Left ventricle myocardium inferior (tissue), 1 donor: Measurements from ENCODE around the gene NINL. TPM values are rescaled to one million over a fixed set of nuclear protein-coding genes. Genes with fewer than 3 reads are reported as not detected.
"Not testable (repeated sequence)": the region's sequence is repeated elsewhere in the genome, so short reads cannot be mapped to it uniquely, and the experiment has no call there.

Source experiments
- DNase-seq: peaks from one replicate; pipeline ENCODE4 v3.0.0-alpha.2; 2020
- H3K27ac ChIP-seq: fragments of 200-600 bp; replicated peaks from 2 replicates; pipeline ENCODE4 v1.8.0; 2021
- H3K27me3 ChIP-seq: fragments of 200-600 bp; 2 replicates; pipeline ENCODE4 v1.8.0; 2021; ENCODE audit warnings: low read depth
- H3K36me3 ChIP-seq: fragments of 200-600 bp; 2 replicates; pipeline ENCODE4 v1.8.0; 2021
- H3K4me1 ChIP-seq: fragments of 200-600 bp; 2 replicates; pipeline ENCODE4 v1.8.0; 2021
- H3K4me3 ChIP-seq: fragments of 200-600 bp; 2 replicates; pipeline ENCODE4 v1.8.0; 2021; ENCODE audit warnings: mild to moderate bottlenecking, moderate library complexity
- H3K9me3 ChIP-seq: fragments of 200-600 bp; replicated peaks from 2 replicates; pipeline ENCODE4 v1.8.0; 2021
- CTCF ChIP-seq: fragments of 200-600 bp; IDR thresholded peaks from 2 replicates; pipeline ENCODE4 v1.8.0; 2021; ENCODE audit warnings: antibody characterized with exemption, mild to moderate bottlenecking, borderline replicate concordance
- intact Hi-C: fragments of 100-400 bp; cut with micrococcal nuclease; formaldehyde crosslinking; loops from one replicate; pipeline ENCODE4 v1.11.0; 2022
- total RNA-seq: library from RNA; stranded (reverse); fragmentation: NEBNext Ultra II Directional; extraction: Animal tissue kit (Norgen Biotek cat#: 25700); gene quantifications from one replicate; pipeline ENCODE4 v1.2.1, GENCODE V29; 2021
- donor health status: DM: no; HTN: yes; CAD: no; lungs with severe emphysema.

Gene NINL
- total RNA-seq, 1 donor from 2014 or later: 1.8 TPM

DNA sequence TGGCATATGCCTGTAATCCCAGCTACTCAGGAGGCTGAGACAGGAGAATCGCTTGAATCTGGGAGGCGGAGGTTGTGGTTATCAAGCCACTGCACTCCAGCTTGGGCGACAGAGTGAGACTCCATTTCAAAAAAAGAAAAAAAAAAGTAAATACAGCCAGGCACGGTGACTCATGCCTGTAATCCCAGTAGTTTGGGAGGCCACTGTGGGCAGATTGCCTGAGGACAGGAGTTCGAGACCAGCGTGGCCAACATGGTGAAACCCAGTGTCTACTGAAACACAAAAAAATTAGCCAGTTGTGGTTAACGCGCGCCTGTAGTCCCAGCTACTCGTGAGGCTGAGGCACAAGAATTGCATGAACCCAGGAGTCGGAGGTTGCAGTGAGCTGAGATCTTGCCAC is 1.5 kb upstream of the NINL start:
- Histone ChIP-seq H3K36me3 (no peaks in the 10 kb centered on the region), H3K27ac (no peak overlapping the region), H3K27me3 (peaks cover 37% of the 10 kb centered on the region), H3K4me1 (peaks cover 12% of the 10 kb centered on the region), H3K4me3 (no peak overlapping the region), H3K9me3 (no peaks in the 10 kb centered on the region)
- intact Hi-C loops: no loop called here
- no peak for TF ChIP-seq CTCF
- DNase-seq: no peak

DNA sequence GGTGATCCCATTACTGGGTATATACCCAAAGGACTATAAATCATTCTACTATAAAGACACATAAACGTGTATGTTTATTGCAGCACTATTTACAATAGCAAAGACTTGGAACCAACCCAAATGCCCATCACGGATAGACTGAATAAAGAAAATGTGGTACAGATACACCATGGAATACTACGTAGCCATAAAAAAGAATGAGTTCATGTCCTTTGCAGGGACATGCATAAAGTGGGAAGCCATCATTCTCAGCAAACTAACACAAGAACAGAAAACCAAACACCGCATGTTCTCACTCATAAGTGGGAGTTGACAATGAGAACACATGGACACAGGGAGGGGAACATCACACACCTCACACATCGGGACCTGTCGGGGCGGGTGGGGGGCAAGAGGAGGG is 1.7 kb downstream of the NINL start:
- H3K36me3 ChIP-seq, H3K4me3 ChIP-seq, H3K9me3 ChIP-seq, H3K27ac ChIP-seq, DNase-seq, intact Hi-C loops: not testable (repeated sequence)
- peaks cover 48% of the 10 kb centered on the region for H3K27me3 ChIP-seq
- peaks cover 12% of the 10 kb centered on the region for H3K4me1 ChIP-seq

- Histone ChIP-seq H3K27ac (no peak overlapping the region), H3K4me3 (no peak overlapping the region), H3K4me1 (peaks cover 12% of the 10 kb centered on the region), H3K9me3 (no peaks in the 10 kb centered on the region), H3K27me3 (peaks cover 48% of the 10 kb centered on the region), H3K36me3 (no peaks in the 10 kb centered on the region)
- no peak for DNase-seq
- intact Hi-C loops: no loop called here
- no peak for TF ChIP-seq CTCF
Measured at GRCh38 chr20:25580711-25581110, 4.6 kb downstream of the NINL start.

DNA sequence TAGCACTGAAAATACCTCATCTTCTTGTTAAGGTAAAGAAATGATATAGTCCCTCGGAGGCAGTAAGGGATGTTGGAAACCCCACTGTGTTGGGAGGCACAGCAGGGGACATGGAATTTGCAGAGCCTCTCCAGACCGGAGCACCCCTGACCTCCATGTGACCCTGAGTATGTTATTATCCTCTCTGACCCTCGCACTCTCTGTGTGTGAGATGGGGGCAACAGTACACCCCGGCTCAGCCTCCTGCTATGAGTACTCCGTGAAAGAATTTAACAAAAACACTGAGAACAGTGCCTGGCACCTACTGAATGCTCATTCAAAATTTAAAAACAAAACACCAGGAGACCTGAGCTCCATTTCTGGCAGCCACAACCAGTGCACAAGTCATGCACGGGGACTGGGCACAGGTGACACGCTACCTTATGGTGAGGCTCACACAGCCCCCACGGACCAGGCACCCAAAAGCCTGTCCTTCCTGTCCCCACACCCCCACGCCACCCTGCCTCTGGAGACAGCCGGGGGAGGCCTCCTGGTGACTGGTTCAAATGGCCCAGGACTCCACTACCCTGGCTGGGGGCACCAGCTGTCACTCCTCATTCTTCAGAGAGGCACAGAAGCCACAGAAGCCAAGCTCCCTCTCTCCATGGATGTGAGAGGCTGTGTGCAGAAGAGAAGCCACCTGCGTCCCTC is 6.1 kb downstream of the NINL start:
- DNase-seq: no peak
- TF ChIP-seq CTCF: no peak
- intact Hi-C loops: no loop called here
- peaks cover 33% of the 10 kb centered on the region for H3K27me3 ChIP-seq
- no peak overlapping the region for H3K27ac ChIP-seq
- no peaks in the 10 kb centered on the region for H3K9me3 ChIP-seq
- H3K4me1 ChIP-seq: no peaks in the 10 kb centered on the region
- H3K36me3 ChIP-seq: no peaks in the 10 kb centered on the region
- no peak overlapping the region for H3K4me3 ChIP-seq

DNA sequence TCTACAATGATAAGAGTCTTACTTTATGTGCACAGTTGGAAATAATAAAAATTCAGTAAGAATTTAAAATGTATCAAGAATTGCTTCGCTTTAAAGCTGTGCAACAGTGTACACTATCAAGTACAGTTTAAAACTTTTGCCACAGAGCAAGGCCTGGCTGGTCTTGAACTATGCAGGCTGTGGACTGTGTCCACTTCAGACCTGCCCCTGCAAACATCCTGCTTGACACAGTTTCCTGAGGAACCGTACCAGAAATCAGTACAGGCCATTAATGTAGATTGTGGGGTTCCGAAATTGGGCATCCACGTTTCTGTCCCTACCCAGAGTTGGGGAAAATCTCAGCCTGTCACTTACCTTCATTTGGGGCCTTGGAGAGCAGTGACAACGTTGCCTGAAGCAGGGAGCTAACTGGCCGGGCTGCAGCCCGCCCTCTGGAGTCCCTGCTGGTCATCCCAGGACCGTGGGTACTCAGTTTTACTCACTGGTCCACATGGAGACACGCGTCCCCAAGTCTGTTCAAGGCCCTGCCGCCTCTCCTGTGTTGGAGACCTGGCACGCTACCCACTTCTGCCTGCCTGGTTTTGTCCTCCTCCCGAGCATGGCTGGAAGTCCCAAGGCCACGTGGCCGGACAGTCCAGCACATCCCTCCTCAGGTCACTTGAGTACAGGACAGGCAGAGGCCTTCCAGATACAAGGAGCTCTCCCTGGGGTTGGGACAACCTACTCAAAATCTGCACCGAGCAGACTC is 8.4 kb downstream of the NINL start:
- Histone ChIP-seq H3K27me3 (peaks cover 12% of the 10 kb centered on the region), H3K36me3 (no peaks in the 10 kb centered on the region), H3K4me1 (no peaks in the 10 kb centered on the region), H3K4me3 (no peak overlapping the region), H3K27ac (no peak overlapping the region), H3K9me3 (no peaks in the 10 kb centered on the region)
- intact Hi-C loops: no loop called here
- no peak for DNase-seq
- TF ChIP-seq CTCF: no peak

DNA sequence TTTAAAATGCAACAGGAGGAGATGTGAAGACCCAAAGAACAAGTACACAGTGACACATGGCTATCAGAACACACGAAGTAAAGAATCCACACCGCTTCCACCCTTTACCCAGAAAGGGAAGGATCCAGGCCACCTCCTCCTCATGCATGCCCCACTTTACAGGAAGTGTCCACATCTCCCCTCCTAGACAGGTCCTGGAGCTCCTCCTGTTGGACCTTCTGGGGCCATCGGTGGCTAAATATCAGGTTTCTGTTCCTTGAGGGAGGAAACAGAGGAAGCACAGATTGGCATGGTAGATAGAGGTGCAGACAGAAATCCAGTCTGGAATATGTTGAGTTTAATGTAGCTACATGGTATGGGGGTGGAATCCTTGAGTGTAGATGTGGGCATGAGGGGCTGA is 10.9 kb downstream of the NINL start:
- intact Hi-C loops: no loop called here
- no peaks in the 10 kb centered on the region for H3K4me1 ChIP-seq
- H3K27me3 ChIP-seq: no peaks in the 10 kb centered on the region
- H3K4me3 ChIP-seq: no peak overlapping the region
- no peak for TF ChIP-seq CTCF
- no peak for DNase-seq
- no peak overlapping the region for H3K27ac ChIP-seq
- no peaks in the 10 kb centered on the region for H3K9me3 ChIP-seq
- no peaks in the 10 kb centered on the region for H3K36me3 ChIP-seq
